ENCODE data around the gene C1S. TPM values are rescaled to one million over a fixed set of nuclear protein-coding genes. Genes with fewer than 3 reads are reported as not detected.

The C1S gene
- total and polyA plus RNA-seq, 12 donors: 51.5 to 582 (median 231) TPM

DNA sequence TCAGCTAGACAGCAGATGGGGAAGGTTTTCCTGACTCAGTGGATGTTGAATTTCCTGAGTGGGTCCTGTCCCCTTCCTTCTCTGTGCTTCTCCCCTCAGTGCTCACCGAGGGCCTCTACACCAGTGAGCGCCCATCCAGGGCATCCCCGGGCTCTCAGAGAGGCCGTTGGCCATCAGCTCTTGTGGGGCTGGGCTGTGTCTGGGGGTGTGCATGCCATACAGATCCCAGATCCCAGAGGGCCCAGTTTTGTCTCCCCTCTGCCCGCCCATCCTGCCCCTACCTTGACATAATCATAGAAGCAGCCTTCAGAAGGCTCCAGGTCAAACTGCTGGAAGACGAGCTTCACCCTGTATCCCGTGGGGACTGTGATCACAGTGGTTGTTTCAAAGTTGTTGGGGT lies 30.7 kb downstream of the C1S start:
- WGBS, 4 donors: 85 to 90% (median 87%) methylated on average over 3 to 7 of the region's 7 CpGs
- peak in 1 of 7 donors; percentile 29 for DNase-seq

DNA sequence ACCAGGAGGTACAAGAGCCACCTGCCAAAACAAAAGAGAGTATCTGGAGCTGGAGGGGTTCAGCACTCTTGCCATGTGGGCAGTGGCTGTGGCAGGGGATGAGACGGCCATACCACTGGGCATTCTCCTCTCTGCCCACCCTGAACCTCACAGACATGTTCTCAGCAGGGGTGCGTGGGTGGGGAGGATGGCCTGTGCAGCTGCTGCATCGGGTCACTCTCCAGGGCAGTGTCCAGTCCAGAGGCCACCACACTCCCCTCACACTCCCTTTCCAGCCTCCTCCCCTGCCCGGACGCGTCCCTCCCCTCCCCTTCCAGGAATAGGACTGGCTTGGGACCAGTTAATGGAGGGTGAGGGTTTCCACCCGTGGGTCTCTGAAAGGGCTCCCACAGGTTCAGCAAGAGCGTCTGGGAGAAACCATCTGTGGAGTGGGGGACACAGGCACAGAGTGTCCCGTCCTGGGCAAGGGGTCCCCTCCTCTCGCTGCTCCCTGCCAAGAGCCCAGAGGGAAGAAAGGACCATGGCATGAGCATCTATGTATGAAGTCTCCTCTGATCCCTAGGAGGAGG lies 31.2 kb downstream of the C1S start:
- peak in 6 of 7 donors; percentile 61 to 78 (median 64) for DNase-seq
- 14 to 41% (median 34%) methylated on average over 3 to 10 of the region's 10 CpGs for WGBS, 4 donors
- TF ChIP-seq CTCF (IDR thresholded peaks at IDR 0.05) (no peak), POLR2A (IDR thresholded peaks at IDR 0.05) (no peak)
- H3K27me3 ChIP-seq: no peaks in the 10 kb centered on the region
- H3K36me3 ChIP-seq (replicated peaks in 1 of 2): peaks cover 0 to 29% of the 10 kb centered on the region in 2 donors
- peak overlapping the region in 3 of 4 donors; percentile 15 to 58 (median 18) for H3K4me3 ChIP-seq
- intact Hi-C loops (cut with DNase I): no loop called here
- peak overlapping the region in 4 of 5 donors; percentile 36 to 94 (median 66) for H3K27ac ChIP-seq
- peaks cover 10 to 34% of the 10 kb centered on the region in 2 donors for H3K4me1 ChIP-seq (replicated peaks in 1 of 2)
- H3K9me3 ChIP-seq (replicated peaks in 1 of 3): no peaks in the 10 kb centered on the region

More for the DNA sequence above, 30.7 kb downstream of the C1S start:
- H3K27ac ChIP-seq: peak overlapping the region in 2 of 5 donors; percentile 82 to 94
- H3K36me3 ChIP-seq (replicated peaks in 1 of 2): peaks cover 0 to 33% of the 10 kb centered on the region in 2 donors
- TF ChIP-seq POLR2A (IDR thresholded peaks at IDR 0.05): no peak
- no peak for TF ChIP-seq CTCF (IDR thresholded peaks at IDR 0.05)
- intact Hi-C loops (cut with DNase I): no loop called here
- no peaks in the 10 kb centered on the region for H3K27me3 ChIP-seq
- no peaks in the 10 kb centered on the region for H3K9me3 ChIP-seq (replicated peaks in 1 of 3)
- peak overlapping the region in 1 of 4 donors; percentile 58 for H3K4me3 ChIP-seq
- peaks cover 10 to 34% of the 10 kb centered on the region in 2 donors for H3K4me1 ChIP-seq (replicated peaks in 1 of 2)

DNA sequence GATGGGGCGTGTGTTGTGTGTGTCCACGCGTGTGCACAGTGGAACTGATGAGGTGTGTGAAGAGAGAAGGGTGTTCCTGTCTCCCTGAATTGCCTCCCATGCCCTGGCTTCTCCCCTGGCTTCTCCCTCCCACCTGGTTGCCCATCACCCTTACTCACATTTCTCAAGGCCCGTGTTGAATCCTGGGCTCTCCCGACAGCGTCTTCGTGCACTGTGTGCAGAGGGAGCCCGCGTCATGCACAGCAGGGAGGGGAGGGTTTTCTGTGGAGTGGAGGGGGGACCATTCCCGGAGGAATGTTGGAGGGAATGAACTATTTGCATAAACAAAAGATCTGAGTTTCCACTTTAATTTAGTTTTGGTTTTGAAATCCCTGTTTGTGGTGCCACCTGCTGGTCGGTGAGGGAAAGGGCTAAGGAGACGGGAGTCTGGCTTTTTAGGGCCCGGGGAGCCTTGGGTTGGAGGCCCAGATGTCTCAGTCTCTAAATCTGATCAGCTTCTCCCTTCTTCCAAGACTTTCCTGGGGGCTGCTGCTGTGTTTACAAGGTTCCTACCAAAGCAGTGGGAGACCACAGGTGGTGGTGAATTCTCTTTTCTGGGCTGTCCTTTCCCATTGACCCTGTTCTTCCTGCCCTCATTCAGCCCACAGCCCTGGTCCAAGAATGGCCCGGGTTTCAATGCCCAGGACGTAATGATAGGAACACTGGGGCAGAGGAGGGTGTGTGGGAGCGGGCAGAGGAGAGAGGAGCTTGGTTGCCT lies 31.9 kb downstream of the C1S start, which contains the start of gene C1R:
C1R (minus strand) TSS at position 217 of the 757 bp plus-strand sequence; CDS start at position 160, 57 bp downstream.
- intact Hi-C loops (cut with DNase I): no loop called here
- TF ChIP-seq CTCF (IDR thresholded peaks at IDR 0.05) (peak; percentile 81 to 93 (median 86)), POLR2A (IDR thresholded peaks at IDR 0.05) (peak; percentile 25 to 37)
- H3K27me3 ChIP-seq: no peaks in the 10 kb centered on the region
- H3K4me3 ChIP-seq: peak within 1 kb of the TSS in 3 of 4 donors; percentile 15 to 58 (median 18)
- peaks cover 0 to 22% of the 10 kb centered on the region in 2 donors for H3K36me3 ChIP-seq (replicated peaks in 1 of 2)
- H3K27ac ChIP-seq: peak within 1 kb of the TSS in 4 of 5 donors; percentile 36 to 94 (median 66)
- no peaks in the 10 kb centered on the region for H3K9me3 ChIP-seq (replicated peaks in 1 of 3)
- 9 to 14% (median 11%) methylated on average over 13 to 16 of the region's 16 CpGs for WGBS, 4 donors
- DNase-seq: peak; percentile 66 to 92 (median 86)
- H3K4me1 ChIP-seq (replicated peaks in 1 of 2): peaks cover 10 to 34% of the 10 kb centered on the region in 2 donors

- Histone ChIP-seq H3K9me3 (replicated peaks in 1 of 3) (no peaks in the 10 kb centered on the region), H3K27me3 (no peaks in the 10 kb centered on the region), H3K4me1 (replicated peaks in 1 of 2) (peaks cover 10 to 34% of the 10 kb centered on the region in 2 donors), H3K4me3 (no peak overlapping the region), H3K36me3 (replicated peaks in 1 of 2) (peaks cover 0 to 21% of the 10 kb centered on the region in 2 donors), H3K27ac (peak overlapping the region in 3 of 5 donors; percentile 48 to 82 (median 65))
- TF ChIP-seq CTCF (IDR thresholded peaks at IDR 0.05): no peak
- no peak for TF ChIP-seq POLR2A (IDR thresholded peaks at IDR 0.05)
- WGBS, 4 donors: 72 to 77% (median 77%) methylated on average over 7 to 8 of the region's 8 CpGs
- peak in 2 of 7 donors; percentile 48 to 55 for DNase-seq
- intact Hi-C loops (cut with DNase I): no loop called here
Observed at GRCh38 chr12:7092986-7093460, 32.5 kb downstream of the C1S start.

All from adrenal gland (tissue), 12 donors.